Naive thymus-derived CD4-positive, alpha-beta T cell (primary cell): Measurements from ENCODE around the gene C3. TPM values are rescaled to one million over a fixed set of nuclear protein-coding genes. Genes with fewer than 3 reads are reported as not detected.
"Not testable (repeated sequence)": the region's sequence is repeated elsewhere in the genome, so short reads cannot be mapped to it uniquely, and the experiment has no call there.

Source experiments
- ATAC-seq: fragments of 150-1000 bp; cut with Tn5 transposase; 2 replicates; pipeline ENCODE4 v1.10.0; 2021; ENCODE audit warnings: mild to moderate bottlenecking, moderate library complexity
- CTCF ChIA-PET: fragments of 350-600 bp; sonication (Branson Sonifier 250); formaldehyde crosslinking; loops from one replicate; lab custom pipeline; 2021; ENCODE audit warnings: antibody characterized with exemption; lab: Charles Lee
- POLR2A ChIA-PET: fragments of 350-600 bp; sonication (Branson Sonifier 250); formaldehyde crosslinking; loops from one replicate; lab custom pipeline; 2021; ENCODE audit warnings: antibody characterized with exemption, inconsistent platforms; lab: Charles Lee
- DNase-seq, 9 donors: peaks; one replicate each; pipeline versions ENCODE4 v3.0.0 to v3.0.0-alpha.2; 2020 to 2022; ENCODE audit warnings: mixed read lengths in 1 of 9
- H3K27ac ChIP-seq: one replicate; pipeline ENCODE4 v1.7.0; 2013; ENCODE audit warnings: mild to moderate bottlenecking, low read depth, low read length, moderate library complexity
- H3K27me3 ChIP-seq, 2 donors: one replicate each; pipeline ENCODE4 v1.7.0; 2013; ENCODE audit warnings: low read length in 2 of 2, mild to moderate bottlenecking in 2 of 2, moderate library complexity in 2 of 2; ENCODE audit not compliant: control insufficient read depth in 2 of 2, insufficient read depth in 2 of 2
- H3K36me3 ChIP-seq, 3 experiments: 1 replicate in 2 of 3; 2 replicates in 1 of 3; pipeline ENCODE4 v1.7.0; 2013; ENCODE audit warnings: low read length in 3 of 3, mild to moderate bottlenecking in 3 of 3, moderate library complexity in 1 of 3; ENCODE audit not compliant: insufficient read depth in 3 of 3, control insufficient read depth in 2 of 3
- H3K4me1 ChIP-seq, 2 donors: one replicate each; pipeline ENCODE4 v1.7.0; 2013; ENCODE audit warnings: low read length in 2 of 2, mild to moderate bottlenecking in 2 of 2, moderate library complexity in 1 of 2; ENCODE audit not compliant: control insufficient read depth in 2 of 2, insufficient read depth in 2 of 2
- H3K4me3 ChIP-seq: 2 replicates; pipeline ENCODE4 v1.7.0; 2013; ENCODE audit warnings: mild to moderate bottlenecking, low read length
- H3K9me3 ChIP-seq, 3 experiments: 1 replicate in 2 of 3; 2 replicates in 1 of 3; pipeline ENCODE4 v1.7.0; 2013; ENCODE audit warnings: low read length in 3 of 3; ENCODE audit not compliant: control insufficient read depth in 2 of 3
- H3K27ac Mint-ChIP-seq, 9 donors: one replicate each; pipeline ENCODE4 v1.8.0; 2020 to 2022; ENCODE audit warnings: mixed read lengths in 9 of 9, mild to moderate bottlenecking in 8 of 9, moderate library complexity in 5 of 9, inconsistent platforms in 2 of 9
- H3K27me3 Mint-ChIP-seq, 5 donors: one replicate each; pipeline ENCODE4 v1.8.0; 2021 to 2022; ENCODE audit warnings: mixed read lengths in 5 of 5, mild to moderate bottlenecking in 1 of 5
- H3K36me3 Mint-ChIP-seq, 5 donors: one replicate each; pipeline ENCODE4 v1.8.0; 2020 to 2022; ENCODE audit warnings: mixed read lengths in 5 of 5, mild to moderate bottlenecking in 3 of 5, inconsistent platforms in 1 of 5
- H3K4me1 Mint-ChIP-seq, 7 donors: one replicate each; pipeline ENCODE4 v1.8.0; 2020 to 2022; ENCODE audit warnings: mixed read lengths in 7 of 7, mild to moderate bottlenecking in 3 of 7, inconsistent platforms in 1 of 7
- H3K4me3 Mint-ChIP-seq, 10 donors: one replicate each; pipeline ENCODE4 v1.8.0; 2020 to 2022; ENCODE audit warnings: mild to moderate bottlenecking in 10 of 10, mixed read lengths in 10 of 10, moderate library complexity in 6 of 10, inconsistent platforms in 2 of 10
- H3K9me3 Mint-ChIP-seq, 11 donors: one replicate each; pipeline ENCODE4 v1.8.0; 2020 to 2022; ENCODE audit warnings: mixed read lengths in 11 of 11, mild to moderate bottlenecking in 4 of 11, inconsistent platforms in 1 of 11, moderate library complexity in 1 of 11
- intact Hi-C, 2 donors: fragments of 100-400 bp; cut with micrococcal nuclease; formaldehyde crosslinking; loops; one replicate each; pipeline ENCODE4 v1.15.1; 2023
- polyA plus RNA-seq, 2 donors: library from polyadenylated mRNA; unstranded; fragments of 300-500 nt; fragmentation: Illumina TruSeq; gene quantifications; one replicate each; pipeline ENCODE4 v1.2.3, GENCODE V29; 2021
- total RNA-seq, 6 experiments: library from RNA in 5 of 6; stranded (reverse) in 5 of 6; gene quantifications; 1 replicate in 5 of 6; 2 replicates in 1 of 6; pipeline ENCODE4 v1.2.3 and lab custom pipeline; 2021 to 2026

Gene C3
- total and polyA plus RNA-seq, 7 experiments from 2014 or later, result 0.57 to 3.7 (median 1.8) TPM; not detected in 2

DNA sequence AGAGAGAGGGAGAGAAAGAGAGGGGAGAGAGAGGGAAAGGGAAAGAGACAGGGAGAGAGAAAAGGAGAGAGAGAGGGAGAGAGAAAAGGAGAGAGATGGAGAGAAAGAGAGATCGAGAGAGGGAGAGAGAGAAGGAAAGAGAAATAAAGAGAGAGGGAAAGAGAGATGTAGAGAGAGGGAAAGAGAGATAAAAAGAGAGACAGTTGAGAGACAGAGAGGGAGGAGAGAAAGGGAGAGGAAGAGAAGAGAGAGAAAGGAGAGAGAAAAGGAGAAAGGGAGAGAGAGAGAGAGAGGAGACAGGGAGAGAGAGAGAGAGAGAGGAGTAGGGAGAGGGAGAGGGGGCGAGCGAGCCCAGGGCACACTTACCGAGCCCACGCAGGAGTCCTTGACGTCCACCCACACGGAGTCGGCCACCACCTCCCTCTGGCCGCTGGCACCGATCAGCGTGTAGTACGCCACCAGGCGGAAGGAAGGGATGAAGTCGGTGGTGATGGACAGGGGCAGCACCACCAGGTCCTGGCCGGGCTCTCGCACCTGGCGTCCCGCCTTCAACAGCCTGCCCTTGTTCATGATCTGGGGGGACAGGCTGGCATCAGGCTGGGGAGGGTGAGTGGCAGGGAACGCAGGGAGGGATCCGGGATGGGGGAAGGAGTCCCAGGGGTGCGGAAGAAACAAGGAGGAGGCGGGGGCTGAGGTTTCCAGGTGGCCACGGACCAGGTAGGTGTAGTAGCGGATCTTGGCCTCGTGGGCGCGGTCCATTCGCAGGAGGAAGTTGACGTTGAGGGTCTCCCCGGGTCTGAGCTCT, 10.0 kb downstream of the C3 start:
- peak overlapping the region in 1 of 9 donors; percentile 75 for H3K27ac Mint-ChIP-seq
- CTCF ChIA-PET, result no interaction called here
- intact Hi-C loops, result no loop called here

DNA sequence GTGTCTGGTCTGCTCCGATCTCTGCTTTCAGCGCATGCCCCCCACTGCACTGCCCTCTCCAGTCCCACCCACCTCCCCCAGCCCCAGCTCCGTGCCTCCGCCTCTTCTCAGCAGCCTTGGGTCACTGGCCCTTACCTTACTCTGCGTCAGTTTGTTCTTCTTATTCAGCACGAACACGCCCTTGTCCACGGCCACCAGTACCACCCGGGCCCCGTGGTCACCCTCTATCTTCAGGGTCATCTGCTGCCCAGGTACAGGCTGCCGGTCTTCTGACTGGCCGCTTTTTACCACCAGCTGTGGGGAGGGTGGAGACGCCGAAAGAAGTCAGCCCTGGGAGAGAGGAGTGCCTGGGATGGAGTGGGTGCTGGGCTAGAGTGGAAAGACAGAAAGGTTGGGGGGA, 10.9 kb downstream of the C3 start:
- no peaks in the 10 kb centered on the region for H3K4me1 ChIP-seq
- peaks cover 0 to 6% (median 0%) of the 10 kb centered on the region in 11 donors for H3K9me3 Mint-ChIP-seq
- peaks cover 0 to 5% of the 10 kb centered on the region in 2 donors for H3K27me3 ChIP-seq
- POLR2A ChIA-PET, result no interaction called here
- H3K4me3 ChIP-seq, result no peak overlapping the region
- peak overlapping the region in 1 of 10 donors; percentile 75 for H3K4me3 Mint-ChIP-seq
- DNase-seq (no peak), ATAC-seq (no peak)
- H3K36me3 ChIP-seq, result no peaks in the 10 kb centered on the region
- no peaks in the 10 kb centered on the region for H3K36me3 Mint-ChIP-seq
- H3K27ac Mint-ChIP-seq, result no peak overlapping the region
- H3K27me3 Mint-ChIP-seq, result peaks cover 20 to 43% (median 40%) of the 10 kb centered on the region in 5 donors
- CTCF ChIA-PET, result no interaction called here
- H3K27ac ChIP-seq, result no peak overlapping the region
- intact Hi-C loops, result no loop called here
- no peaks in the 10 kb centered on the region for H3K9me3 ChIP-seq
- peaks cover 0 to 19% (median 9%) of the 10 kb centered on the region in 7 donors for H3K4me1 Mint-ChIP-seq

More for the DNA sequence above, 10.0 kb downstream of the C3 start:
- no peaks in the 10 kb centered on the region for H3K36me3 ChIP-seq
- POLR2A ChIA-PET, result no interaction called here
- no peaks in the 10 kb centered on the region for H3K4me1 ChIP-seq
- peaks cover 20 to 43% (median 40%) of the 10 kb centered on the region in 5 donors for H3K27me3 Mint-ChIP-seq
- peaks cover 0 to 6% (median 0%) of the 10 kb centered on the region in 11 donors for H3K9me3 Mint-ChIP-seq
- peaks cover 0 to 19% (median 9%) of the 10 kb centered on the region in 7 donors for H3K4me1 Mint-ChIP-seq
- no peaks in the 10 kb centered on the region for H3K9me3 ChIP-seq
- peak overlapping the region in 6 of 10 donors; percentile 5 to 75 (median 22) for H3K4me3 Mint-ChIP-seq
- H3K27me3 ChIP-seq, result peaks cover 0 to 5% of the 10 kb centered on the region in 2 donors
- ATAC-seq, result peak; percentile 53
- H3K4me3 ChIP-seq, result no peak overlapping the region
- no peak overlapping the region for H3K27ac ChIP-seq
- no peaks in the 10 kb centered on the region for H3K36me3 Mint-ChIP-seq
- no peak for DNase-seq

- intact Hi-C loops, H3K4me3 Mint-ChIP-seq, H3K4me3 ChIP-seq, H3K27ac ChIP-seq, H3K9me3 ChIP-seq, H3K4me1 ChIP-seq, CTCF ChIA-PET, ATAC-seq, H3K36me3 ChIP-seq, H3K9me3 Mint-ChIP-seq, H3K36me3 Mint-ChIP-seq, DNase-seq, POLR2A ChIA-PET, H3K27me3 ChIP-seq, H3K27ac Mint-ChIP-seq: not testable (repeated sequence)
- Mint-ChIP-seq H3K27me3 (peaks cover 20 to 43% (median 40%) of the 10 kb centered on the region in 5 donors), H3K4me1 (peaks cover 0 to 19% (median 9%) of the 10 kb centered on the region in 7 donors)
Observed at GRCh38 chr19:6708913-6709312, 11.5 kb downstream of the C3 start.

DNA sequence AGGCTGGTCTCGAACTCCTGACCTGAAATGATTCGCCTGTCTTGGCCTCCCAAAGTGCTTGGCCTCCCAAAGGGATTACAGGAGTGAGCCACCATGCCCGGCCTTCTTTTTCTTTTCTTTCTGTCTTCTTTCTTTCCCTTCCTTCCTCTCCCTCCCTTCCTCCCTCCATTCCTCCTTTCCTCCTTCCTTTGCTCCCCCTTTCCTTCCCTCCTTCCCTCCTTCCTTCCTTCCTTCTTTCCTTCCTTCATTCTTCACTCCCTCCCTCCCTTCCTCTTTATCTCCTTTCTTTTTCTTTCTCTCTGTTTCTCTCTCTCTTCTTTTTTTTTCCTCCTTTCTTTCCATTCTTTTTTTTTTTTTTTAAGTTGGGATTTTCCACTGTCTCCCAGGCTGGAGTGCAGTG, 12.1 kb downstream of the C3 start:
- H3K27me3 Mint-ChIP-seq, result peaks cover 20 to 43% (median 40%) of the 10 kb centered on the region in 5 donors
- H3K9me3 Mint-ChIP-seq, result peaks cover 0 to 6% (median 0%) of the 10 kb centered on the region in 11 donors
- Histone ChIP-seq H3K4me1 (no peaks in the 10 kb centered on the region), H3K27me3 (peaks cover 0 to 5% of the 10 kb centered on the region in 2 donors), H3K9me3 (no peaks in the 10 kb centered on the region), H3K4me3 (no peak overlapping the region), H3K36me3 (no peaks in the 10 kb centered on the region), H3K27ac (no peak overlapping the region)
- DNase-seq, result no peak
- POLR2A ChIA-PET, result no interaction called here
- peaks cover 0 to 19% (median 9%) of the 10 kb centered on the region in 7 donors for H3K4me1 Mint-ChIP-seq
- H3K27ac Mint-ChIP-seq, result no peak overlapping the region
- intact Hi-C loops, result no loop called here
- ATAC-seq, result no peak
- H3K4me3 Mint-ChIP-seq, result no peak overlapping the region
- H3K36me3 Mint-ChIP-seq, result no peaks in the 10 kb centered on the region
- CTCF ChIA-PET, result no interaction called here

GRCh38 chr19:6707658-6708018, 12.8 kb downstream of the C3 start:
- Histone ChIP-seq H3K36me3 (no peaks in the 10 kb centered on the region), H3K4me3 (no peak overlapping the region), H3K4me1 (no peaks in the 10 kb centered on the region), H3K27me3 (peaks cover 0 to 5% of the 10 kb centered on the region in 2 donors), H3K9me3 (no peaks in the 10 kb centered on the region), H3K27ac (no peak overlapping the region)
- Mint-ChIP-seq H3K27me3 (peaks cover 20 to 42% (median 40%) of the 10 kb centered on the region in 5 donors), H3K9me3 (peaks cover 0 to 5% (median 0%) of the 10 kb centered on the region in 11 donors), H3K27ac (no peak overlapping the region), H3K4me3 (no peak overlapping the region), H3K4me1 (peaks cover 0 to 19% (median 9%) of the 10 kb centered on the region in 7 donors), H3K36me3 (no peaks in the 10 kb centered on the region)
- ChIA-PET CTCF (no interaction called here), POLR2A (no interaction called here)
- DNase-seq (no peak), ATAC-seq (no peak)
- intact Hi-C loops, result no loop called here

- Mint-ChIP-seq H3K9me3 (peaks cover 0 to 4% (median 0%) of the 10 kb centered on the region in 11 donors), H3K27me3 (peaks cover 20 to 42% (median 38%) of the 10 kb centered on the region in 5 donors), H3K36me3 (no peaks in the 10 kb centered on the region), H3K27ac (no peak overlapping the region), H3K4me3 (no peak overlapping the region), H3K4me1 (peaks cover 0 to 19% (median 9%) of the 10 kb centered on the region in 7 donors)
- Histone ChIP-seq H3K4me3 (no peak overlapping the region), H3K27ac (no peak overlapping the region), H3K27me3 (peaks cover 0 to 5% of the 10 kb centered on the region in 2 donors), H3K4me1 (no peaks in the 10 kb centered on the region), H3K9me3 (no peaks in the 10 kb centered on the region), H3K36me3 (no peaks in the 10 kb centered on the region)
- POLR2A ChIA-PET, result no interaction called here
- CTCF ChIA-PET, result no interaction called here
- intact Hi-C loops, result no loop called here
- ATAC-seq (no peak), DNase-seq (no peak)
Observed at GRCh38 chr19:6707011-6707657, 13.3 kb downstream of the C3 start.
